ENCODE measurements around the gene DDIAS. TPM values are rescaled to one million over a fixed set of nuclear protein-coding genes. Genes with fewer than 3 reads are reported as not detected.

The DDIAS gene
- total RNA-seq, 2 donors from 2014 or later: 1.3 to 6.5 TPM

DNA sequence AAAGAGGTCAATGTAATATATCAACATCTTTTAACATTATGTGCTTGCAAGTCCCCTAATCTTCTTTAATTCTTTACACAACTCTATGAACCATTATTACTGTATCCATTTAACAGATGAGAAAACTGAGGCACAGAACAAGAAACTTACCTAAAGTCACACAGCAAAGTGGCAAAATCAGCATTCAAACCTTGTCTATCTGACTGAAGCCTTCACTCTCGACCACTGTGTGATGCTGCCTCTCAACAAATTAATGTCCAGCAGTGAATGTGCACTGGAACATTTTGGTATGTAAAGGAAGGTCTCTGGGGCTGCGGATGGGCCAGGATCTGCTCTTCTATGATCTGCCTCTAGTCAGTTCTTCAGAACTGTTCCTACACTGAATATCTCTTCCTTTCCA lies 43.4 kb upstream of the DDIAS start:
- Histone ChIP-seq H3K4me1 (replicated peaks) (no peaks in the 10 kb centered on the region), H3K4me3 (no peak overlapping the region), H3K27me3 (replicated peaks; ENCODE audit: insufficient read depth) (no peaks in the 10 kb centered on the region), H3K27ac (no peak overlapping the region), H3K36me3 (no peaks in the 10 kb centered on the region), H3K9me3 (no peaks in the 10 kb centered on the region)
- no peak for TF ChIP-seq POLR2AphosphoS5 (IDR thresholded peaks at IDR 0.05)
- TF ChIP-seq, protein P1, sequence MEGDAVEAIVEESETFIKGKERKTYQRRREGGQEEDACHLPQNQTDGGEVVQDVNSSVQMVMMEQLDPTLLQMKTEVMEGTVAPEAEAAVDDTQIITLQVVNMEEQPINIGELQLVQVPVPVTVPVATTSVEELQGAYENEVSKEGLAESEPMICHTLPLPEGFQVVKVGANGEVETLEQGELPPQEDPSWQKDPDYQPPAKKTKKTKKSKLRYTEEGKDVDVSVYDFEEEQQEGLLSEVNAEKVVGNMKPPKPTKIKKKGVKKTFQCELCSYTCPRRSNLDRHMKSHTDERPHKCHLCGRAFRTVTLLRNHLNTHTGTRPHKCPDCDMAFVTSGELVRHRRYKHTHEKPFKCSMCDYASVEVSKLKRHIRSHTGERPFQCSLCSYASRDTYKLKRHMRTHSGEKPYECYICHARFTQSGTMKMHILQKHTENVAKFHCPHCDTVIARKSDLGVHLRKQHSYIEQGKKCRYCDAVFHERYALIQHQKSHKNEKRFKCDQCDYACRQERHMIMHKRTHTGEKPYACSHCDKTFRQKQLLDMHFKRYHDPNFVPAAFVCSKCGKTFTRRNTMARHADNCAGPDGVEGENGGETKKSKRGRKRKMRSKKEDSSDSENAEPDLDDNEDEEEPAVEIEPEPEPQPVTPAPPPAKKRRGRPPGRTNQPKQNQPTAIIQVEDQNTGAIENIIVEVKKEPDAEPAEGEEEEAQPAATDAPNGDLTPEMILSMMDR (IDR thresholded peaks at IDR 0.05): no peak
- no peak for TF ChIP-seq POLR2A (IDR thresholded peaks at IDR 0.05)
- no peak for DNase-seq (ENCODE audit: low spot score)
- 85% methylated on average over 2 of the region's 2 CpGs for WGBS
- intact Hi-C loops (cut with DNase I): no loop called here

GRCh38 chr11:82858556-82859091 lies 42.9 kb upstream of the DDIAS start:
- no peaks in the 10 kb centered on the region for H3K27me3 ChIP-seq (replicated peaks; ENCODE audit: insufficient read depth)
- H3K9me3 ChIP-seq: no peaks in the 10 kb centered on the region
- no peak overlapping the region for H3K27ac ChIP-seq
- no peaks in the 10 kb centered on the region for H3K4me1 ChIP-seq (replicated peaks)
- intact Hi-C loops (cut with DNase I): no loop called here
- no peaks in the 10 kb centered on the region for H3K36me3 ChIP-seq
- no peak for DNase-seq (ENCODE audit: low spot score)
- WGBS: 34% methylated on average over 1 of the region's 1 CpG
- no peak overlapping the region for H3K4me3 ChIP-seq
- TF ChIP-seq POLR2A (IDR thresholded peaks at IDR 0.05) (no peak), POLR2AphosphoS5 (IDR thresholded peaks at IDR 0.05) (no peak)
- TF ChIP-seq, protein P1 (IDR thresholded peaks at IDR 0.05): no peak

- intact Hi-C loops (cut with DNase I): loop anchor here (5.0 kb wide), 1 partner anchor 137 kb away; no protein-coding TSS in a partner anchor
- 92% methylated on average over 2 of the region's 2 CpGs for WGBS
- H3K27me3 ChIP-seq (replicated peaks; ENCODE audit: insufficient read depth): no peaks in the 10 kb centered on the region
- no peaks in the 10 kb centered on the region for H3K4me1 ChIP-seq (replicated peaks)
- no peak overlapping the region for H3K27ac ChIP-seq
- H3K9me3 ChIP-seq: no peaks in the 10 kb centered on the region
- H3K4me3 ChIP-seq: no peak overlapping the region
- DNase-seq (ENCODE audit: low spot score): no peak
- no peak for TF ChIP-seq POLR2AphosphoS5 (IDR thresholded peaks at IDR 0.05)
- no peak for TF ChIP-seq POLR2A (IDR thresholded peaks at IDR 0.05)
- TF ChIP-seq, protein P1 (IDR thresholded peaks at IDR 0.05): no peak
- no peaks in the 10 kb centered on the region for H3K36me3 ChIP-seq
These were observed 41.8 kb upstream of the DDIAS start for GRCh38 chr11:82859750-82860149.

- WGBS: 85% methylated on average over 2 of the region's 2 CpGs
- Histone ChIP-seq H3K27ac (no peak overlapping the region), H3K9me3 (no peaks in the 10 kb centered on the region), H3K27me3 (replicated peaks; ENCODE audit: insufficient read depth) (no peaks in the 10 kb centered on the region), H3K4me1 (replicated peaks) (no peaks in the 10 kb centered on the region), H3K36me3 (no peaks in the 10 kb centered on the region), H3K4me3 (no peak overlapping the region)
- DNase-seq (ENCODE audit: low spot score): no peak
- TF ChIP-seq, protein P1 (IDR thresholded peaks at IDR 0.05): no peak
- TF ChIP-seq POLR2AphosphoS5 (IDR thresholded peaks at IDR 0.05) (no peak), POLR2A (IDR thresholded peaks at IDR 0.05) (no peak)
- intact Hi-C loops (cut with DNase I): loop anchor here (5.0 kb wide), 1 partner anchor 140 kb away; no protein-coding TSS in a partner anchor
These were observed 39.2 kb upstream of the DDIAS start for GRCh38 chr11:82862379-82862778.

GRCh38 chr11:82863209-82863608 lies 38.3 kb upstream of the DDIAS start:
- WGBS: 98% methylated on average over 2 of the region's 2 CpGs
- H3K27ac ChIP-seq: no peak overlapping the region

More at GRCh38 chr11:82863209-82863608, 38.3 kb upstream of the DDIAS start:
- no peak for DNase-seq (ENCODE audit: low spot score)
- Histone ChIP-seq H3K4me3 (no peak overlapping the region), H3K9me3 (no peaks in the 10 kb centered on the region), H3K4me1 (replicated peaks) (no peaks in the 10 kb centered on the region), H3K36me3 (no peaks in the 10 kb centered on the region), H3K27me3 (replicated peaks; ENCODE audit: insufficient read depth) (no peaks in the 10 kb centered on the region)
- intact Hi-C loops (cut with DNase I): loop anchor here (5.0 kb wide), 1 partner anchor 141 kb away; no protein-coding TSS in a partner anchor
- TF ChIP-seq POLR2A (IDR thresholded peaks at IDR 0.05): no peak
- no peak for TF ChIP-seq POLR2AphosphoS5 (IDR thresholded peaks at IDR 0.05)
- TF ChIP-seq, protein P1 (IDR thresholded peaks at IDR 0.05): no peak

Data from prostate gland (tissue), 2 donors.